NOMO-1 treated with dmso at 0.1 percent for 144 hours (cell line): ENCODE measurements around the gene FNIP2.
A peak's percentile ranks its signal among the peaks of the same experiment; 100 is the strongest.

Experiments
- DNase-seq: peaks from one replicate; lab custom pipeline; 2025; ENCODE audit not compliant: unreplicated experiment; lab: John Stamatoyannopoulos, UW

FNIP2 gene

GRCh38 chr4:158835226-158836001 lies 66.6 kb downstream of the FNIP2 start:
- no peak for DNase-seq

- DNase-seq: no peak
Measured at GRCh38 chr4:158836002-158836369, 67.2 kb downstream of the FNIP2 start.

GRCh38 chr4:158836828-158837449 lies 68.1 kb downstream of the FNIP2 start:
- no peak for DNase-seq

- DNase-seq: no peak
Measured at GRCh38 chr4:158837527-158838141, 68.8 kb downstream of the FNIP2 start.

- no peak for DNase-seq
Measured at GRCh38 chr4:158840131-158840530, 71.3 kb downstream of the FNIP2 start.

GRCh38 chr4:158841540-158841939 lies 72.7 kb downstream of the FNIP2 start:
- no peak for DNase-seq

- no peak for DNase-seq
Measured at GRCh38 chr4:158845311-158846041, 76.7 kb downstream of the FNIP2 start.

GRCh38 chr4:158847535-158847934 lies 78.7 kb downstream of the FNIP2 start:
- DNase-seq: no peak

- no peak for DNase-seq
Measured at GRCh38 chr4:158849681-158850080, 80.9 kb downstream of the FNIP2 start.

- DNase-seq: no peak
Measured at GRCh38 chr4:158850371-158850770, 81.5 kb downstream of the FNIP2 start.

- DNase-seq: no peak
Measured at GRCh38 chr4:158850800-158851644, 82.2 kb downstream of the FNIP2 start.

- no peak for DNase-seq
Measured at GRCh38 chr4:158854236-158854635, 85.4 kb downstream of the FNIP2 start.

- DNase-seq: peak; percentile 28
Measured at GRCh38 chr4:158856852-158857251, 88.0 kb downstream of the FNIP2 start.

- DNase-seq: peak; percentile 16
Measured at GRCh38 chr4:158857951-158858350, 89.1 kb downstream of the FNIP2 start.

- DNase-seq: no peak
Measured at GRCh38 chr4:158858410-158859199, 89.8 kb downstream of the FNIP2 start.

- no peak for DNase-seq
Measured at GRCh38 chr4:158859661-158860060, 90.8 kb downstream of the FNIP2 start.

GRCh38 chr4:158860856-158861255 lies 92.0 kb downstream of the FNIP2 start:
- DNase-seq: no peak

GRCh38 chr4:158861281-158861680 lies 92.5 kb downstream of the FNIP2 start:
- no peak for DNase-seq

- DNase-seq: no peak
Measured at GRCh38 chr4:158861766-158862165, 92.9 kb downstream of the FNIP2 start.

- DNase-seq: no peak
Measured at GRCh38 chr4:158863296-158863695, 94.5 kb downstream of the FNIP2 start.
